GM19467 (cell line): ENCODE data around the gene BCL2L13.

Experiments
- ATAC-seq: cut with Tn5 transposase; IDR thresholded peaks from one replicate; pipeline ENCODE4 v1.9.1; 2021; ENCODE audit warnings: mild to moderate bottlenecking, moderate library complexity; ENCODE audit not compliant: unreplicated experiment

The BCL2L13 gene

GRCh38 chr22:17725500-17725796 lies 86.9 kb downstream of the BCL2L13 start:
- ATAC-seq: no peak

- no peak for ATAC-seq
These were observed 87.7 kb downstream of the BCL2L13 start for GRCh38 chr22:17726006-17726927.

GRCh38 chr22:17726928-17727897 lies 88.7 kb downstream of the BCL2L13 start:
- no peak for ATAC-seq

- ATAC-seq: no peak
These were observed 90.2 kb downstream of the BCL2L13 start for GRCh38 chr22:17728786-17729185.

GRCh38 chr22:17729561-17729960 lies 91.0 kb downstream of the BCL2L13 start:
- no peak for ATAC-seq

GRCh38 chr22:17732251-17732854 lies 93.8 kb downstream of the BCL2L13 start:
- ATAC-seq: no peak

GRCh38 chr22:17733466-17733865 lies 94.9 kb downstream of the BCL2L13 start:
- no peak for ATAC-seq

- no peak for ATAC-seq
These were observed 95.6 kb downstream of the BCL2L13 start for GRCh38 chr22:17734187-17734586.

GRCh38 chr22:17738386-17739128 lies 100.0 kb downstream of the BCL2L13 start:
- no peak for ATAC-seq

GRCh38 chr22:17739196-17739975 lies 100.8 kb downstream of the BCL2L13 start:
- no peak for ATAC-seq

- ATAC-seq: no peak
These were observed 103.4 kb downstream of the BCL2L13 start for GRCh38 chr22:17741866-17742526.

- ATAC-seq: peak; percentile 54
These were observed 104.0 kb downstream of the BCL2L13 start for GRCh38 chr22:17742527-17742902.

- no peak for ATAC-seq
These were observed 105.3 kb downstream of the BCL2L13 start for GRCh38 chr22:17743661-17744411.

- no peak for ATAC-seq
These were observed 105.9 kb downstream of the BCL2L13 start for GRCh38 chr22:17744430-17744829.

GRCh38 chr22:17746916-17747315 lies 108.4 kb downstream of the BCL2L13 start:
- ATAC-seq: no peak

- ATAC-seq: no peak
These were observed 110.2 kb downstream of the BCL2L13 start for GRCh38 chr22:17748555-17749353.

GRCh38 chr22:17749605-17750395 lies 111.2 kb downstream of the BCL2L13 start:
- ATAC-seq: no peak
